H1 (cell line): ENCODE results near the gene SLC39A11. TPM values are rescaled to one million over a fixed set of nuclear protein-coding genes. Genes with fewer than 3 reads are reported as not detected.

ENCODE experiments used
- EZH2 ChIP-seq: fragments of 200-600 bp; sonication (generic); IDR thresholded peaks from 2 replicates; pipeline ENCODE4 v1.7.1; 2012; ENCODE audit warnings: low read depth, mild to moderate bottlenecking, moderate library complexity, low read length, inconsistent platforms; ENCODE audit not compliant: severe bottlenecking
- JUND ChIP-seq: IDR thresholded peaks from 2 replicates; pipeline ENCODE4 v1.6.1; 2011; ENCODE audit warnings: mild to moderate bottlenecking, improper control_type of control experiment, low read length
- MAFK ChIP-seq: IDR thresholded peaks from 2 replicates; pipeline ENCODE4 v1.6.1; 2012; ENCODE audit warnings: low read depth, mild to moderate bottlenecking, improper control_type of control experiment, low read length
- polyA plus RNA-seq, 7 experiments: library from polyadenylated mRNA; depleted of rRNA in 3 of 7; stranded (reverse) in 5 of 7; unstranded in 2 of 7; fragments of >200 nt in 5 of 7; fragments of 200-250 nt in 2 of 7; gene quantifications; 1 replicate in 5 of 7; 2 replicates in 1 of 7; 4 replicates in 1 of 7; pipeline versions ENCODE4 v1.2.1 to v1.2.3, GENCODE V29; 2011 to 2013; ENCODE audit warnings: missing spikeins in 2 of 7, mixed read lengths in 2 of 7
- total RNA-seq: library from RNA; stranded (reverse); fragmentation: NEBNext Ultra II Directional; extraction: Animal tissue kit (Norgen Biotek cat#: 25700); gene quantifications from 2 replicates; pipeline ENCODE4 v1.2.1, GENCODE V29; 2021

Gene SLC39A11
- total and polyA plus RNA-seq, 2 of the 8 experiments (the other 6 are each of a cell fraction or from before 2014, with no cell fraction given): 12.2 to 19.6 TPM

GRCh38 chr17:72654706-72655105 lies 437.8 kb downstream of the SLC39A11 start (continued):
- no peak for TF ChIP-seq JUND
- no peak for TF ChIP-seq MAFK
- no peak for TF ChIP-seq EZH2
